DOHH2 (cell line): Measurements from ENCODE around the gene CCDC69.

Experiments
- EZH2phosphoT487 ChIP-seq: fragments of 200-600 bp; sonication (generic); IDR thresholded peaks from 2 replicates; pipeline ENCODE4 v1.6.1; 2017; ENCODE audit warnings: borderline replicate concordance, mild to moderate bottlenecking, antibody characterized with exemption, low read length, moderate library complexity, mixed read lengths
- TF ChIP-seq, protein P1 (sequence below): fragments of 200-600 bp; sonication (generic); IDR thresholded peaks from one replicate; pipeline ENCODE4 v1.5.1; 2014; ENCODE audit warnings: antibody characterized with exemption, mild to moderate bottlenecking, low read depth, low read length; ENCODE audit not compliant: poor library complexity, severe bottlenecking

GRCh38 chr5:151183456-151184245, 40.2 kb downstream of the CCDC69 start:
- TF ChIP-seq, protein P1, sequence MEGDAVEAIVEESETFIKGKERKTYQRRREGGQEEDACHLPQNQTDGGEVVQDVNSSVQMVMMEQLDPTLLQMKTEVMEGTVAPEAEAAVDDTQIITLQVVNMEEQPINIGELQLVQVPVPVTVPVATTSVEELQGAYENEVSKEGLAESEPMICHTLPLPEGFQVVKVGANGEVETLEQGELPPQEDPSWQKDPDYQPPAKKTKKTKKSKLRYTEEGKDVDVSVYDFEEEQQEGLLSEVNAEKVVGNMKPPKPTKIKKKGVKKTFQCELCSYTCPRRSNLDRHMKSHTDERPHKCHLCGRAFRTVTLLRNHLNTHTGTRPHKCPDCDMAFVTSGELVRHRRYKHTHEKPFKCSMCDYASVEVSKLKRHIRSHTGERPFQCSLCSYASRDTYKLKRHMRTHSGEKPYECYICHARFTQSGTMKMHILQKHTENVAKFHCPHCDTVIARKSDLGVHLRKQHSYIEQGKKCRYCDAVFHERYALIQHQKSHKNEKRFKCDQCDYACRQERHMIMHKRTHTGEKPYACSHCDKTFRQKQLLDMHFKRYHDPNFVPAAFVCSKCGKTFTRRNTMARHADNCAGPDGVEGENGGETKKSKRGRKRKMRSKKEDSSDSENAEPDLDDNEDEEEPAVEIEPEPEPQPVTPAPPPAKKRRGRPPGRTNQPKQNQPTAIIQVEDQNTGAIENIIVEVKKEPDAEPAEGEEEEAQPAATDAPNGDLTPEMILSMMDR: no peak
- TF ChIP-seq EZH2phosphoT487: no peak
